Renal cortical epithelial cell (primary cell): ENCODE results near the gene FKBP4. TPM values are rescaled to one million over a fixed set of nuclear protein-coding genes. Genes with fewer than 3 reads are reported as not detected.
"Not testable (repeated sequence)": the region's sequence is repeated elsewhere in the genome, so short reads cannot be mapped to it uniquely, and the experiment has no call there.

ENCODE experiments used
- DNase-seq: peaks from one replicate; pipeline ENCODE4 v3.0.0-alpha.2; 2011; ENCODE audit warnings: low read depth
- total RNA-seq: library from RNA; depleted of rRNA; stranded (reverse); fragments of >200 nt; gene quantifications from 2 replicates; pipeline ENCODE4 v1.2.3, GENCODE V29; 2014

The FKBP4 gene, protein sequence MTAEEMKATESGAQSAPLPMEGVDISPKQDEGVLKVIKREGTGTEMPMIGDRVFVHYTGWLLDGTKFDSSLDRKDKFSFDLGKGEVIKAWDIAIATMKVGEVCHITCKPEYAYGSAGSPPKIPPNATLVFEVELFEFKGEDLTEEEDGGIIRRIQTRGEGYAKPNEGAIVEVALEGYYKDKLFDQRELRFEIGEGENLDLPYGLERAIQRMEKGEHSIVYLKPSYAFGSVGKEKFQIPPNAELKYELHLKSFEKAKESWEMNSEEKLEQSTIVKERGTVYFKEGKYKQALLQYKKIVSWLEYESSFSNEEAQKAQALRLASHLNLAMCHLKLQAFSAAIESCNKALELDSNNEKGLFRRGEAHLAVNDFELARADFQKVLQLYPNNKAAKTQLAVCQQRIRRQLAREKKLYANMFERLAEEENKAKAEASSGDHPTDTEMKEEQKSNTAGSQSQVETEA
- total RNA-seq: 54.2 and 87.5 TPM in 2 replicates

DNA sequence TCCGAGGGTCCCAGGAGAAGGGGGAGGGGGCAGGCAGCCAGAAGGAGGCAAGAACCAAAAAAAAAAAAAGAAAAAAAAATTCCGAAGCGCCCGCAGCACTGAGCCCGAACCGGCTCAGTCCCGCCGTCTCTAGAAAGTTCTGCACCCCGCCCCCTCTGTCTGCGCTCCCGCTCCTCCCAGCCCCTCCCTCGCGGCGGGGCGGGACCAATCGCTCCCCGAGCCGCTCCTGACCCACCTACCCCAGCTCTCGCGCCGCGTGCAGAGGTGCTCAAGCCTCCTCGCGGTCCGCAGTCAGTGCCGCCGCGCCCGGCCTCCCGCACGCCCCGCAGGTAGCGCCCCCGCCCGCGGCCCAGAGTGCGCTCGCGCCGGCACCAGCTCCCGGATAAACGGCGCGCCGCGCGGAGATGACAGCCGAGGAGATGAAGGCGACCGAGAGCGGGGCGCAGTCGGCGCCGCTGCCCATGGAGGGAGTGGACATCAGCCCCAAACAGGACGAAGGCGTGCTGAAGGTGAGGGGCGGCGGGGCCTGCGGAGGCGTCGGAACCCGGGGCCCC is at the start of gene FKBP4:
FKBP4 (plus strand) TSS at position 235 of the 554 bp plus-strand sequence; CDS start at position 405, 170 bp downstream.
- DNase-seq: peak; percentile 58

DNA sequence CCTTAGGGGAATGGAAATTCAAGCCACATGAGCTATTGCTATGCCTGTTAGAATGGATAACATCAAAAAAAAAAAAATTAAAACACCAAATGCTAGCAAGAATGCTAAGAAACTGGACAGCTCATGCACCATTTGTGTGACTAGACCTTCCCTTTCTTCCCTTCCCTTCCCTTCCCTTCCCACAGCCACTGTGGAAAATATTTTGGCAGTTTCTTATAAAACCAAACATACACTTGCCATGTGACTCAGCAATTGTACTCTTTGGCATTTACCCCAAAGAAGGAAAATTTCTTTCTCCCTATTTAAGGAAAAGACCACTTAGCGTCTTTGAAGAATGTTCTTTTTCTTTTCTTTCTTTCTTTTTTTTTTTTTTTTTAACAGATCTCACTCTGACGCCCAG is 49.1 kb upstream of the FKBP4 start:
- DNase-seq: no peak

DNA sequence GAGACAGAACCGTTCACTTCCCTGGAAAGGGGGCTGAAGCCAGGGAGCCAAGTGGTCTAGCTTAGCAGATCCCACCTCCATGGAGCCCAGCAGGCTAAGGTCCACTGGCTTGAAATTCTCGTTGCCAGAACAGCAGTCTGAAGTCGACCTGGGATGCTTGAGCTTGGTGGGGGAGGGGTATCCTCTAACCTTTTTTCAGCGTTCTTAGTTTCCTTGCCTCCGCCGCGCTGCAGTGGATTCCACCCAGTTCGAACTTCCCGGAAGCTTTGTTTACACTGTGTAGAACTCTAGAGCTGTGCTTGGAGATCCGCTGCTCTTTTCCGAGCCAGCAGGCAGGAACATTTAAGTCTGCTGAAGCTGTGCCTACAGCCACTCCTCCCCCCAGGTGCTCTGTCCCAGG is 45.2 kb upstream of the FKBP4 start:
- no peak for DNase-seq

DNA sequence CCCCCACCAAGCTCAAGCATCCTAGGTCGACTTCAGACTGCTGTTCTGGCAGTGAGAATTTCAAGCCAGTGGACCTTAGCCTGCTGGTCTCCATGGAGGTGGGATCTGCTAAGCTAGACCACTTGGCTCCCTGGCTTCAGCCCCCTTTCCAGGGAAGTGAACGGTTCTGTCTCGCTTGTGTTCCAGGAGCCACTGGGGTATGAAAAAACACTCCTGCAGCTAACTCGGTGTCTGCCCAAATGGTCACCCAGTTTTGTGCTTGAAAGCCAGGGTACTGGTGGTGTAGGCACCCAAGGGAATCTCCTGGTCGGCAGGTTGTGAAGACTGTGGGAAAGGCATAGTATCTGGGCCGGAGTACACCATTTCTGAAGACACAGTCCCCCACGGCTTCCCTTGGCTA is 44.6 kb upstream of the FKBP4 start:
- DNase-seq: no peak

DNA sequence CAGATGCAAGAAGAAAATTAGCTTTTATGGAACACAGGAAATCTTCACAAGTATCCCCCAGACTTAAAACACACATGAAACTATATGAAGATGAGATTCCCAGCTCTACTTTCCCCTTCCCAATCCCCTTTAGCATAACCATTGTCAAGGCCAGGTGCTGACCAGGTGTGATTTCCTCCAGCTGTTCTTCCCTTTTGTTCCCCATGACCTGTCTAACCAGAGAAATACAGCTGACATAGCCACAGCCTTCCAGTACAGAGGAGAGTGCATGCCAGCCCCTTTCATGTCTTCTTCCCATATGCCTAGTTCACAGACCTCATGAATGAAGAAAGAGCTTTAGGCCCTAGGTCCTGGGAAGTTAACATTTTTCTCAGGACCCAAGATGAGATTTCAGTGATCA is 43.5 kb upstream of the FKBP4 start:
- no peak for DNase-seq

DNA sequence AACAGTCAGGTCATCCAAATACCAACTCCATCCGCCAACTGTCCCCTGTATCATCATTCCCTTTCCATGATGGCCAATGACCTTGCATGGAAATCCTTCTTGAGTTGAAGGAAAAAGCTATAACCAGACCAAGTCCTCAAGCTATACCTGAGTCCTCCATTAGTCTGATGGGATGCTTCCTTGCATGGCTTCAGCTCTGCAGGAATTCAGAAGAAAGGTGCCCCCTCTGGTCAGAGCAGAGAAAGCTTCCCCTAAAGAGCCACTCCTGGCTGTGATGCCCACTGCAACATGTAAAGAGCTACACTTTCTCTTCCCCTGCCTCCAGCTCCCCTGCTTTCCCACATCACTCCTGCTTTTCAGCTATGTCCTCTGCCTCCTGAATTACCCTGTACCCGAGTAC is 43.1 kb upstream of the FKBP4 start:
- DNase-seq: no peak

DNA sequence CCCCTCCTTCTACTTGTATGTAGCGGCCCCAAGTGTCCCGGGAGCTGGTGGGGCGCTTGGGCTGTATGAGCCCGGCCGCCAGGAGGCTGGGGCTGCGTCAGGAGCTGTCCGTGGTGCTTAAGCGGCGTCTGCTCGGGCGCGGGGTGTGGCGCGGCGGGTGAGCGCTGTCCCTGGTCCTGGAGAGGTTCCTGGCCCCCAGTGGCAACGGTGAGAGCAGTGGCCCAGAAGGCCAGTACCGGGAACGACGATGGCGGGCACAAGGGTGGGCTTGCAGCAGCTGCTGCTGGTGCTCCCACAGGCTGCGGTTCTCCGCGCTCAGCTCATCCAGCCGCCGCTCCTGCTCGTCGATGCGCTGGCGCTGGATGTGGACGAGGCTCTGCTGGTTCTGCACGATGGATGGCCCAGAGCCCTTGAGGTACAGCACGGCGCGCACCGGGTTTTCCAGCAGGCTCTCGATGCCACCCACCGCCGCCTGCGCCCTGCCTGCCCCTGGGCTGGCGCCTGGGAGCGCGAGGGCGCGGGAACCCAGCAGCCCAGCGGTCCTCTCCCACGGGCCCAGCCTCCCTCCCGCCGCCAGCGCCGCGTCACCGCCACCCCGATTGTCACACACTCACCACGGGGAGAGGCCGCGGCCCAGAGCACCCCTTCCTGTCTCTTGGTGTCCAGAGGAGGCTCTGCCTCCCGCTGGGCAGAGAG is 41.9 kb upstream of the FKBP4 start:
- DNase-seq: peak; percentile 8

DNA sequence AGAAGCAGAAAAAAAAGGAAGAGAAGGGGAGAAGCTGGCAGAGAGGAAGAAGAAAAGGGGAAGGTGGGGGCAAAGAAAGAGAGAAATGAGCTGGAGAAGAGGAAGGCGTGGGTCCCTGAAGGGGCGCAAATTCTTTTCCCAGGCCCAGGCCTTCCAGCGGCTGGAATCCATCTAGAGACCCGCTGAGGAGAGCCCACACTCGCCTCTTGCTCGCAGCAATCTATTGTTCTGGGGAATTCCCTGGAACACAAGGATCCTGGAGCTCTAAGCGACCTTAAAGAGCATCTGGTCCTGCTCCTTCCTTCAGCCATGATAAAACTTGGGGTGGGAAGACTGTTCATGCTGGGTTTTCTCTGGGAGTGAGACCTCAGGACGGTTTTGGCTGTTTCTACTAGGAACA is 41.2 kb upstream of the FKBP4 start:
- DNase-seq: no peak

DNA sequence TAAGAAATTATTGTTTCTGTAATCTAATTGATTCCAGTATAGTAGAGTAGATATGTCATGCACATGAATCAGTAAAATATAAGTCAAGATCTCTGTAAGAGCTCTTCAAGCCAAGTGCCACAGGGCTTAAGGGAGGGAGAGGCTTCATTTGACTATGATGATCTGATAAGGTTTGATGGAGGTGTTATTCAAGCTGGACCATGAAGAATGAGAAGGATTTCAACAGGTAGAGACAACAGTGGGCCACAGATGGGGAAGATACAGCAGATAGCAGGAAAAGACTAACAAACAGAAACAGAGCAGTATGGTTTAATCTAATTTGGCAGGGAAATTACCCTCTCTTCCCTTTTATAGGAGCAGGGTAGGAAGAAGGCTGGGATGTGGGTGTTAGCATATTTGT is 40.6 kb upstream of the FKBP4 start:
- no peak for DNase-seq

DNA sequence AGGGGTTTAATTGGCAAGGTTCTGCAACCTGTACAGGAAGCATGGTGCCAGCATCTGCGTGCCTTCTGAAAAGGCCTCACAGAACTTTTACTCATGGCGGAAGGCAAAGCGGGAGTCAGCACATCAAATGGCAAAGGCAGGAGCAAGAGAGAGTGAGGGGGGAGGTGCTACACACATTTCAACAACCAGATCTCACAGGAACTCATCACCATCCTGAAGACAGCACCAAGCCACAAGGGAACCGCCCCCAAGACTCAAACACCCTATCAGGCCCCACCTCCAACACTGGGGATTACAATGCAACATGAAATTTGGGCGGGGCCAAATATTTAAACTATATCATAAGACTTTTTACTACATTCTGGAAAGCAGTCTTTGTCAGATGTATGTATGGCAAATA is 38.0 kb upstream of the FKBP4 start:
- DNase-seq: no peak

DNA sequence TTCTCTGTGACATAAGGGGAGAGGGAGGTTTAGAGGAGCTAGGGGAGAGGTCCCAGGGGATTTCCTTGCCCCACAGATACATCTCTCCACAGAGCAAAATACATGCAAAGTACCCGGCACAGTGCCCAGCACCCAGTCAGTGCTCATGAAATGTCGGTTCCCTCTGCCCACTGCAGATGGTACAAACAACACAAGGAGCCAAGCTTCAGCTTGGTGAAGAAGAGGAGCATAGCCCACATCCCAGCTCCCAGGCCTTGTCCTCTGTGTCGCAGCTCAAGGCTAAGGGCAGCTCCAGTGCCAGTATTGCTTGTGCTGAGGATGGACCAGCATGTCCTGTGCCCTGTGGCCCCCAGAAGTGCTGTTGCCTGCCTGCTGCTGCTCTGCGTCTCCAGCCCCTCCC is 35.0 kb upstream of the FKBP4 start:
- DNase-seq: no peak

DNA sequence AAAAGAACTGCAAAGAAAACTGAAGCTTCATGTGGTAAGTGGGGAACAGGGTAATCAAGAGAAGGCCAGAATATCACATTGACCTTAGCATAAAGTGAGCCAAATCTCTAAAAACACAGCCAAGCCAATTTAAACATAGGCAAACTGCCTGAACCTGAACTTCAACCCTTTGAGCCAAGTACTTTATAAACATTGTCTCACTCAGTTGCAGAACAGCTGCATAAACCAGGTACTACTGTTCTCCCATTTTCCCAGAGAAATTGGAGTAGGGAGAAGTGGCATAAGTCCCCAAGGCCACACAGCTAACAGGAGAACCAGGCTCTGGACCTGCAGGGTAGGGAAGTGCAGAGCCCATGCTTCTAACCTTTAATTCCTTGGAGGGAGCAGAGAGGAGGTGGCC is 30.4 kb upstream of the FKBP4 start:
- no peak for DNase-seq

DNA sequence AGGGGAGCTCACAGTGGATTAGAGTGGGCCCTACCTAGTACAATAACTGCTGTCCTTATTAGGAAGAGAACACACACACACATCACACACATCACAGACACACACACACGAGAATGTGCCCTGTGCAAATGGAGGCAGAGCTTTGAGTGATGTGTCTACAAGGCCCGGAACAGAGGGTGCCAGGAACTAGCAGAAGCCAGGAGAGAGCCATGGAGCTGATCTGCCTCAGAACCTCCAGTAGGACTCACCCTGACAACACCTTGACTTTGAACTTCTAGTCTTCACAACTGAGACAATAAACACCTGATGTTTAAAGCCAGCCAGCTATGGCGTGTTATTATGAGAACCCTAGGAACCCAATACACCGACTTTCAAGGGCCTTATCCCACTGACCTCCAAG is 29.7 kb upstream of the FKBP4 start:
- DNase-seq: no peak

DNA sequence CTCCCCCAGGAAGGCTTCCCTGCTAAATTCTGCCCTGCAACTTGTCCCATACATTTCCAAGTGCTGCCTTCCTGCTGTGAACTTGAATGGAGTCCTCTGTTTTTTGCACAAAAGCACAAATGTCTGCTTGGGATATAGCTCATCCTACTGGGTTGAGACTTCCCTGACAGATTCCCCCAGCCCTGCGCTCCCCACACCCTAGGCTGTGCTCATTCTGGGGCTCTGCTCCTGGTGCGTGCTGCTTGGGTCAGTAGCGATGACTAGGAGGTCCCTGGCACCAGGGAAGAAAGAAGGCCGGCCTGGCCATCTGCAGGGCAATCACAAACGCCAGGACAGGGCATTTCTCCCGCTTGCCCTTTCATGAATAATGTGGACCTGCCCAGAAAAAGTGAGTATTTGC is 29.2 kb upstream of the FKBP4 start:
- DNase-seq: no peak

DNA sequence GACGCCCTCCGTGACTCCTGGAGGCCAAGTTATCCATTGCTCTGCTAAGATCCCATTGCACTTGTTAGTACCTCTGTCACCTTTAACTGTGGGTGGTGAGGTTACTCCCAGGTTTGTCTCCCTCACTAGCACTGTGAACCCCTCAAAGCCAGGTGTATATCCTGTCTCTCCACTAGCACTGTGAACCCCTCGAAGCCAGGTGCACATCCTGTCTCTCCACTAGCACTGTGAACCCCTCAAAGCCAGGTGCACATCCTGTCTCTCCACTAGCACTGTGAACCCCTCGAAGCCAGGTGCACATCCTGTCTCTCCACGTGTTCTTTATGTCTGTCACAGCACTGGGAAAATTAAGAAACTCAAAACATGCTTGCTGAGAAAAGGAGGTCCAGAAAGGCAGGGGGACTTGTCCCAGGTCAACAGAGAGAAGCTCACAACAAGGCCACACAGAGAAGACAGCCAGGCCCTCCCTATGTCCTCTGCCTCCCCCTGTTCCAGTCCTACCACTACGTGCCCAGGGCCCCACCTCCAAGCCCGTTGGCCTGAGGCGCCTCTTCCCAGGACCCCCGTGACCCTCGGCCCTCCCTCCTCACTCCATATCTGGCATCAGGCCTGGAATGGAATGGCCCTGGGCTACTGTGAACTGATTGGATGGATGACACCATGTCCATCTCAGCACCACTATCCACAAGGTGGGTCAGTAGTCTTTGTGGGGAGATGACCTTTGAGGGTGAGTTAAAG is 26.4 kb upstream of the FKBP4 start:
- DNase-seq: no peak

DNA sequence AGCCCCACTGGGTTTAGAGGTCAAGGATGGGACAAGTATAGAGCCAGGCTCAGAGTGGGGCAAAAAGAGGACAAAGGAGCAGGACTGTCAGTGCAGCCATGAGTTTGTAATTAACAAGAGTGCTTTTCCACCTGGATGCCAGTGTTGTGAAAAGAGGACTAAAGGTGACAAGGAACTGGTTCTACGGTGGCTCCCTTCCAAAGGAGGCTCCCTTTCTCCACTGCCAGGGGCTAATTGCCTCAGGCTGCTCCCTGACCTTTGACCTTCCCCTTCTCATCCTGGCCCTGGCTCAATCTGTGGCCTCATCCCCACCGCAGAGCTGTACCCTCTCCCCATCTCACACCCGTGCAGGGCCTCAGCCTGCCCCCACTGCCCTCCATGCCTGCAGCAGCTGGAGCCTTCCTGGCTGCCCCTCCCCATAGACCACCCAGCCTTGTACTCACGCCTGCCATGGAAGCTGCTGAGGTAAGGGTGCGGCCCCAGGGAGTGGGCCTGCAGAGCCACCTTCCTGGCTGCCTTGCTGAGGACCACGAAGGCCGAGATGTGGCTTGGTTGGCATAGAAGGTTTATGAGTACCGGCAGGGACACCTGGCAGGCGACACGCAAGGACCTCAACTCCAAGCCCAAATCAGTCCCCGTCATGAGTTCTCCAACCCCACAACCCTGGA is 24.8 kb upstream of the FKBP4 start:
- no peak for DNase-seq

DNA sequence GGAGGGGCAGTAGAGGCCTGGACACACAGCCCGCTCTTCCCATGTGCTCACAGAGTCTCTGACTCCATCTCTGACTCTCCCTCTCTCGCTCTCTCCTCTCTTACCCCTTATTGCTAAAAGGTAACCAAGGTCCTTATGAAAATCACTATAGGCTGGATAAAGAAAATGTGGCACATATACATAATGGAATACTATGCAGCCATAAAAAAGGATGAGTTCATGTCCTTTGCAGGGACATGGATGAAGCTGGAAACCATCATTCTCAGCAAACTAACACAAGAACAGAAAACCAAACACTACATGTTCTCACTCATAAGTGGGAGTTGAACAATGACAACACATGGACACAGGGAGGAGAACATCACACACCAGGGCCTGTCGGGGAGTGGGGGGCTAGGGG is 24.2 kb upstream of the FKBP4 start:
- DNase-seq: not testable (repeated sequence)

DNA sequence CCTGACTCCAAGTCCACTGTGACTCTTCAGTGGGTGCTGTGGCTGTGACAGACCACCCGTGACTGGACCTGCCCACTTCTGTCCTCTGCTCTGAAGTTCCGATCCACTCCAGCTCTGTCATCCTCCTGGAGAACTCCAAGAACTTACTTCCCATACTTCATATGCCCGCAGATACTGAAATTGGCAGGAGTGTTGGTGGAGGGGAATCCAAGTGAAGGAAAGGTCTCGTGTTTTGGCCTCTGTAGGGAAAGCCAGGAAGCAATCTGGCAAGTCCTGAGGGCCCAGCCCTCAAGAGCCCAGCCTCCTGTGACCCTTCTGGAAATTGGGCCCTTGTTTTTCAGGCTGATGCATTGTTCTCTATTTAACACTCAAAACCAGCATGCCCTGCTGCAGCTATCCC is 22.4 kb upstream of the FKBP4 start:
- no peak for DNase-seq

DNA sequence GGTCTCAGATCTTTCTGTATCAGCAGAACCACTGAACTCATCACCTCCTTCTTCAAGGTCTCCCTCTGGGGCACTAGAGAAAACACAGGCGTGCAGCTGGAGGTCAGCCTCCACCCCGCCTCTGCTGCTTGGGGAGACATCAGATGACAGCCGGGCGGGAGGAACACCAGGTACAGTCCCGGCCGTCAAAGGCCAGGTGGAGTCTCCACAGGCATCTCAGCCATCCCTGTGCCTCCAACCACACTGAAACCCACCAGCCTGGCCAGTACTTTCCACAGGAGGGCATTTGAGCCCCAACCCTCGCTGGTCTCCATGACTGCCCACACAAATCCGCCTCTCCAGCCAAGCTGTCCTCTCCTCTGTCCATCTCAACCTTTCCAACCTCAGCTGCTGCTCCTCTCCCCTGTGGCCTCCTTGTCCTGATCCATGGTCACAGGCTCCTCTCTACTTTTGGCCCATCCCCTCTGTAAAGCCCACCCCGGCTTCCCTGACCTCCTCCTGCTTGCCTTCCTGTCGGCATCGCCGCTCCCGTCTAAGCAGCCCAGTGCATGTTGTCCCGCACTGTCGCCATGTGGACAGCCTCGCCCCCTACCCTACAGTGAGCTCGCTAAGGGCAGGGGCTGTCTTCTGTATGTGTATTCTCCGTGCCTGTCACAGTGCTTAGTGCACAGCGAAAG is 21.4 kb upstream of the FKBP4 start:
- DNase-seq: no peak

DNA sequence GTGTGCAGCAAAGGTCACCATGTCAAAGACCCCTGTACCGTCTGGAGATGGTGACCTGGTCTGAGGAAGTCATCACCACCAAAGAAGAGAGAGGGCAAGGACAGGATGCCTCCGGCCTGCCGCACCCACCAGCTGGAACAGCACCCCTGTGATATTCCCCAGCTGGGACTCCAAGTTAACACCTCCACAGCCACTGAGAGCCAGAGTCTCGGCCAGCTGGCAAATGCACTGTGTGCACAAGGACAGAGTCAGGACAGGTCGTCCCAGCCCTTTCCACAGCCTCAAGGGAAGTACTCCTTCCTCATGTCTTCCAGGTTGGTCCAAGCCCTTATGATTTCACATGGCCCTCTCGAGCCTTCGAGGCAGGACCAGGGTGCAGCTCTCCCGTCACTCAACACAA is 19.3 kb upstream of the FKBP4 start:
- DNase-seq: no peak

DNA sequence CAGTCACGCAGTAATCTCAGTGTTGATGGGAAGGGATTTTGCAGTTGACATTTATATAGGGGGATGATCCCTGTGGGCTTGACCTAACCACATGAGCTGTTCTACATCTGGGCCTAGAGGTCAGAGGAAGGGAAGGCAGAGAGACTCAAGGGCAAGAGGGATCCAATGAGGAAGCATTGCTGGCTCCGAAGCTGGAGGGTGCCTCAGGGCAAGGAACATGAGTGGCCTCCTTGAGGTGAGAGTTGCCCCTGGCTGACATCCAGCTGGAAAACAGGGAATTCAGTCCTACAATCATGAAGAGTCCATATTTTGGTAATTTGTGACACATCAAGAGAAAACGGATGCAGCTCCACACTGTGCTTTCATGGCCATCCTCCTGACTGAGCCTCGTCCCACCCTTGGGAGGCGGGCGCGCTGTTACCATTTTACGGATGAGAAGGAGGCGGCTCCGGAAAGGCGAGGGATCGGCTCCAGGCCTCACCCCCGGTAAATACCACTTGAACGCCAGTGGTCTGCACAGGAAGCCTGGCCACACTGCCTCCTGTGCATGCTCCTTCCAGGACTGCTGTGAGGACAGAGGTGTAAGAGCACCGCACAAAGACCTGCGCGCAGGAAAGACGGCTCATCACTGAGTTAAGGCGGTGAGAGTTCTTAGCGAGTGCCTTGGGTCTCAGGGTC is 18.5 kb upstream of the FKBP4 start:
- DNase-seq: no peak
